WTC11 (cell line): ENCODE measurements around the gene HMGB1. TPM values are rescaled to one million over a fixed set of nuclear protein-coding genes. Genes with fewer than 3 reads are reported as not detected.

Experiments used
- ATAC-seq: fragments of 200-7000 bp; cut with Tn5 transposase; 2 replicates; pipeline ENCODE4 v1.10.0; 2021; ENCODE audit warnings: mild to moderate bottlenecking, moderate library complexity
- CTCF ChIA-PET: fragments of 300-600 bp; sonication (Branson Sonifier 250); formaldehyde crosslinking; loops from one replicate; lab custom pipeline; 2021; ENCODE audit warnings: antibody characterized with exemption; lab: Charles Lee
- POLR2A ChIA-PET: fragments of 350-600 bp; sonication (Branson Sonifier 250); formaldehyde crosslinking; loops from one replicate; lab custom pipeline; 2021; ENCODE audit warnings: antibody characterized with exemption; lab: Charles Lee
- DNase-seq: peaks from one replicate; pipeline ENCODE4 v3.0.0; 2021; ENCODE audit warnings: low spot score
- H3K27ac Mint-ChIP-seq: 2 replicates; pipeline ENCODE4 v1.8.0; 2021; ENCODE audit warnings: mixed read lengths
- H3K27me3 Mint-ChIP-seq: 2 replicates; pipeline ENCODE4 v1.8.0; 2021; ENCODE audit warnings: low read depth, mild to moderate bottlenecking, moderate library complexity, mixed read lengths
- H3K36me3 Mint-ChIP-seq: 2 replicates; pipeline ENCODE4 v1.8.0; 2021; ENCODE audit warnings: mixed read lengths
- H3K4me1 Mint-ChIP-seq: 2 replicates; pipeline ENCODE4 v1.8.0; 2022; ENCODE audit warnings: mixed read lengths
- H3K4me3 Mint-ChIP-seq: 2 replicates; pipeline ENCODE4 v1.8.0; 2021; ENCODE audit warnings: mild to moderate bottlenecking, moderate library complexity, mixed read lengths
- H3K9me3 Mint-ChIP-seq: 2 replicates; pipeline ENCODE4 v1.8.0; 2021; ENCODE audit warnings: mixed read lengths
- E2F5 ChIP-seq: sonication (generic); formaldehyde crosslinking; IDR thresholded peaks from 2 replicates; pipeline ENCODE4 v1.8.1; 2022; ENCODE audit warnings: mild to moderate bottlenecking, moderate library complexity, missing genetic modification reagents
- ESRRA ChIP-seq: sonication (generic); formaldehyde crosslinking; IDR thresholded peaks from 2 replicates; pipeline ENCODE4 v1.8.1; 2022; ENCODE audit warnings: mild to moderate bottlenecking, missing genetic modification reagents, borderline replicate concordance
- ETV6 ChIP-seq: sonication (generic); formaldehyde crosslinking; IDR thresholded peaks from 2 replicates; pipeline ENCODE4 v1.8.1; 2022; ENCODE audit warnings: mild to moderate bottlenecking, missing genetic modification reagents
- FOXK1 ChIP-seq: sonication (generic); formaldehyde crosslinking; IDR thresholded peaks from 2 replicates; pipeline ENCODE4 v1.8.0; 2022; ENCODE audit warnings: mild to moderate bottlenecking, moderate library complexity, missing genetic modification reagents
- HMGA2 ChIP-seq: fragments of 250-450 bp; sonication (Bioruptor Pico); IDR thresholded peaks from 2 replicates; pipeline ENCODE4 v1.4.0; 2021; ENCODE audit warnings: mild to moderate bottlenecking, moderate library complexity
- IRF1 ChIP-seq: sonication (generic); formaldehyde crosslinking; IDR thresholded peaks from 2 replicates; pipeline ENCODE4 v1.8.0; 2023; ENCODE audit warnings: missing genetic modification reagents
- MLX ChIP-seq: sonication (generic); formaldehyde crosslinking; IDR thresholded peaks from 2 replicates; pipeline ENCODE4 v1.8.1; 2023; ENCODE audit warnings: mild to moderate bottlenecking, missing genetic modification reagents, moderate library complexity
- NR2C2 ChIP-seq: sonication (generic); formaldehyde crosslinking; IDR thresholded peaks from 2 replicates; pipeline ENCODE4 v1.8.0; 2022; ENCODE audit warnings: mild to moderate bottlenecking, missing genetic modification reagents
- SMAD4 ChIP-seq: sonication (generic); formaldehyde crosslinking; IDR thresholded peaks from 2 replicates; pipeline ENCODE4 v1.8.0; 2022; ENCODE audit warnings: mild to moderate bottlenecking, missing genetic modification reagents
- ZNF121 ChIP-seq: sonication (generic); formaldehyde crosslinking; IDR thresholded peaks from 2 replicates; pipeline ENCODE4 v1.8.0; 2023; ENCODE audit warnings: missing genetic modification reagents
- ZNF138 ChIP-seq: sonication (generic); formaldehyde crosslinking; conservative IDR thresholded peaks from 2 replicates; pipeline ENCODE4 v1.8.1; 2022; ENCODE audit warnings: mild to moderate bottlenecking, moderate library complexity, missing genetic modification reagents
- ZNF232 ChIP-seq: sonication (generic); formaldehyde crosslinking; IDR thresholded peaks from 2 replicates; pipeline ENCODE4 v1.8.0; 2022; ENCODE audit warnings: mild to moderate bottlenecking, missing genetic modification reagents
- ZNF263 ChIP-seq: sonication (generic); formaldehyde crosslinking; IDR thresholded peaks from 2 replicates; pipeline ENCODE4 v1.8.1; 2022; ENCODE audit warnings: low read depth, mild to moderate bottlenecking, moderate library complexity, missing genetic modification reagents
- ZNF416 ChIP-seq: fragments of 250-450 bp; sonication (Bioruptor Pico); IDR thresholded peaks from 2 replicates; pipeline ENCODE4 v1.9.0; 2021; ENCODE audit warnings: mild to moderate bottlenecking, inconsistent platforms
- ZNF512 ChIP-seq: sonication (generic); formaldehyde crosslinking; IDR thresholded peaks from 2 replicates; pipeline ENCODE4 v1.8.1; 2022; ENCODE audit warnings: missing genetic modification reagents, borderline replicate concordance
- total RNA-seq: library from RNA; stranded (reverse); gene quantifications from 3 replicates; pipeline ENCODE4 v1.2.3, GENCODE V29; 2021
- TF ChIP-seq, protein P1 (sequence below): sonication (generic); formaldehyde crosslinking; conservative IDR thresholded peaks from 2 replicates; pipeline ENCODE4 v1.8.1; 2022; ENCODE audit warnings: mild to moderate bottlenecking, missing genetic modification reagents
- TF ChIP-seq, protein P2 (sequence below): sonication (generic); formaldehyde crosslinking; IDR thresholded peaks from 2 replicates; pipeline ENCODE4 v1.8.1; 2023; ENCODE audit warnings: mild to moderate bottlenecking, moderate library complexity, missing genetic modification reagents
- TF ChIP-seq, protein P3 (sequence below): sonication (generic); formaldehyde crosslinking; IDR thresholded peaks from 2 replicates; pipeline ENCODE4 v1.8.1; 2023; ENCODE audit warnings: mild to moderate bottlenecking, missing genetic modification reagents, moderate library complexity
- TF ChIP-seq, protein P4 (sequence below): sonication (generic); formaldehyde crosslinking; IDR thresholded peaks from 2 replicates; pipeline ENCODE4 v1.8.0; 2022; ENCODE audit warnings: mild to moderate bottlenecking, missing genetic modification reagents
- TF ChIP-seq, protein P5 (sequence below): sonication (generic); formaldehyde crosslinking; IDR thresholded peaks from 2 replicates; pipeline ENCODE4 v1.8.0; 2022; ENCODE audit warnings: mild to moderate bottlenecking, missing genetic modification reagents
- TF ChIP-seq, protein P6 (sequence below): fragments of 250-450 bp; sonication (Bioruptor Pico); IDR thresholded peaks from 2 replicates; pipeline ENCODE4 v1.9.0; 2021; ENCODE audit warnings: mild to moderate bottlenecking

The HMGB1 gene
- total RNA-seq, 1 experiment from 2014 or later: 640 TPM

DNA sequence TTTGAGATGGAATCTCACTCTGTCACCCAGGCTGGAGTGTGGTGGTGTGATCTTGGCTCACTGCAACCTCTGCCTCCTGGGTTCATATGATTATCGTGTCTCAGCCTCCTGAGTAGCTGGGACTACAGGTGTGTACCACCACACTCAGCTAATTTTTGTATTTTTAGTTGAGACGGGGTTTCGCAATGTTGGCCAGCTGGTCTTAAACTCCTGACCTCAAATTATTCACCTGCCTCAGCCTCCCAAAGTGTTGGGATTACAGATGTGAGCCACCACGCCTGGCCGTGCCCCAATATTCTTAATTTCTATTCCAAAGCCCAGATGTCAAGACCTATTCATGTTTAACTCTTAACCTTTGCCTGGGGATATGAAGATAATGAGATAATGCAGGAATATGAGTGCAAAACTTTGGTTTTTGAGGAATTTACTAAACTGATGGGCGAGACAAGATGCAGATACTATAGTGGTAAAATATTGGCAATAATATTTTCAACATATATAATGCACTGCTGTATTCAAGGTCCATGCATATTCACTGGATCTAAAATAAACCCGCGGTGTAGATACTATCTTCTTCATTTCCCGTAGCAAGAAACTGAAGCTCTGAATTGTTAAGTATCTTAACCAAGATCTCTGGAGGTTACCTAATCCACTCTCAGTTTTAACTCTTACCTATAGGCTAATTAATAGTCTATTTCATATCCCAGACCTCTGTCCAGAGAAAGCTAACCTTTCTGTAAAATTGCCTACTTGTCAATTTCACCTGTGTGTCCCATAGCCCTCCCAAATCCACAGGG, 43.7 kb upstream of the HMGB1 start:
- Mint-ChIP-seq H3K27ac (no peak overlapping the region), H3K9me3 (no peaks in the 10 kb centered on the region), H3K27me3 (no peaks in the 10 kb centered on the region), H3K4me1 (peaks cover 3% of the 10 kb centered on the region), H3K36me3 (no peaks in the 10 kb centered on the region)
- DNase-seq (no peak), ATAC-seq (no peak)
- CTCF ChIA-PET: no interaction called here
- POLR2A ChIA-PET: no interaction called here
- TF ChIP-seq ZNF138 (no peak), MLX (CRISPR knock-in tag) (no peak), E2F5 (CRISPR knock-in tag) (no peak), SMAD4 (no peak), ZNF232 (CRISPR knock-in tag) (no peak), IRF1 (CRISPR knock-in tag) (no peak), NR2C2 (CRISPR knock-in tag) (no peak)
- TF ChIP-seq, protein P1, sequence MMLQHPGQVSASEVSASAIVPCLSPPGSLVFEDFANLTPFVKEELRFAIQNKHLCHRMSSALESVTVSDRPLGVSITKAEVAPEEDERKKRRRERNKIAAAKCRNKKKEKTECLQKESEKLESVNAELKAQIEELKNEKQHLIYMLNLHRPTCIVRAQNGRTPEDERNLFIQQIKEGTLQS (CRISPR knock-in tag): no peak
- TF ChIP-seq, protein P2, sequence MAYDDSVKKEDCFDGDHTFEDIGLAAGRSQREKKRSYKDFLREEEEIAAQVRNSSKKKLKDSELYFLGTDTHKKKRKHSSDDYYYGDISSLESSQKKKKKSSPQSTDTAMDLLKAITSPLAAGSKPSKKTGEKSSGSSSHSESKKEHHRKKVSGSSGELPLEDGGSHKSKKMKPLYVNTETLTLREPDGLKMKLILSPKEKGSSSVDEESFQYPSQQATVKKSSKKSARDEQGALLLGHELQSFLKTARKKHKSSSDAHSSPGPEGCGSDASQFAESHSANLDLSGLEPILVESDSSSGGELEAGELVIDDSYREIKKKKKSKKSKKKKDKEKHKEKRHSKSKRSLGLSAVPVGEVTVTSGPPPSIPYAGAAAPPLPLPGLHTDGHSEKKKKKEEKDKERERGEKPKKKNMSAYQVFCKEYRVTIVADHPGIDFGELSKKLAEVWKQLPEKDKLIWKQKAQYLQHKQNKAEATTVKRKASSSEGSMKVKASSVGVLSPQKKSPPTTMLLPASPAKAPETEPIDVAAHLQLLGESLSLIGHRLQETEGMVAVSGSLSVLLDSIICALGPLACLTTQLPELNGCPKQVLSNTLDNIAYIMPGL (CRISPR knock-in tag): no peak
- TF ChIP-seq, protein P3, sequence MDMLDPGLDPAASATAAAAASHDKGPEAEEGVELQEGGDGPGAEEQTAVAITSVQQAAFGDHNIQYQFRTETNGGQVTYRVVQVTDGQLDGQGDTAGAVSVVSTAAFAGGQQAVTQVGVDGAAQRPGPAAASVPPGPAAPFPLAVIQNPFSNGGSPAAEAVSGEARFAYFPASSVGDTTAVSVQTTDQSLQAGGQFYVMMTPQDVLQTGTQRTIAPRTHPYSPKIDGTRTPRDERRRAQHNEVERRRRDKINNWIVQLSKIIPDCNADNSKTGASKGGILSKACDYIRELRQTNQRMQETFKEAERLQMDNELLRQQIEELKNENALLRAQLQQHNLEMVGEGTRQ (CRISPR knock-in tag): no peak
- TF ChIP-seq, all 79 proteins: peak for 0
- no peak overlapping the region for H3K4me3 Mint-ChIP-seq

DNA sequence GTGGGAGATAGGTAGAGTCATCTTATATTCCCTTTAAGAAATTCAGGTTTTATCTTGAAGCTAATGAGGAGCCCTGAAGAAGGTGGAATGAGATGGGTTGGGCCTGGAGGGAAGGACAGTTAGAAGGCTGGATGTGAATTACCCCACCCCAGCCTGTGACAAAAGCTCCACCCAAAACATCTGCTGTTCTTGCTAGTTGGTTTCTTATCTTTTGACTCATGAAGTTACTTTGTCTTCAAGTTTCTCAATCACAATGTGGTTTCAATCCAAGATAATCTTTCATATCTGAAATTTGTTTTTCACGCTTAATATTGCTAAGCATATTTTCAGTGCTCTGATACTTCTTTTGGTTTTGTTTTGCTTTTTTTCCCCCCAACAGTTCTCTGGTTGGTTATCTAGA, 38.3 kb upstream of the HMGB1 start:
- Mint-ChIP-seq H3K4me3 (no peak overlapping the region), H3K27ac (no peak overlapping the region), H3K36me3 (no peaks in the 10 kb centered on the region), H3K27me3 (no peaks in the 10 kb centered on the region), H3K9me3 (no peaks in the 10 kb centered on the region), H3K4me1 (peaks cover 7% of the 10 kb centered on the region)
- DNase-seq (no peak), ATAC-seq (no peak)
- POLR2A ChIA-PET: no interaction called here
- CTCF ChIA-PET: interaction anchor here (1.4 kb wide), 1 partner anchor 77 kb away, joined by 4 read pairs; no protein-coding TSS in a partner anchor
- TF ChIP-seq, protein P4, sequence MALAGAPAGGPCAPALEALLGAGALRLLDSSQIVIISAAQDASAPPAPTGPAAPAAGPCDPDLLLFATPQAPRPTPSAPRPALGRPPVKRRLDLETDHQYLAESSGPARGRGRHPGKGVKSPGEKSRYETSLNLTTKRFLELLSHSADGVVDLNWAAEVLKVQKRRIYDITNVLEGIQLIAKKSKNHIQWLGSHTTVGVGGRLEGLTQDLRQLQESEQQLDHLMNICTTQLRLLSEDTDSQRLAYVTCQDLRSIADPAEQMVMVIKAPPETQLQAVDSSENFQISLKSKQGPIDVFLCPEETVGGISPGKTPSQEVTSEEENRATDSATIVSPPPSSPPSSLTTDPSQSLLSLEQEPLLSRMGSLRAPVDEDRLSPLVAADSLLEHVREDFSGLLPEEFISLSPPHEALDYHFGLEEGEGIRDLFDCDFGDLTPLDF (CRISPR knock-in tag): no peak
- TF ChIP-seq NR2C2 (CRISPR knock-in tag) (no peak), ETV6 (CRISPR knock-in tag) (no peak), HMGA2 (CRISPR knock-in tag) (no peak), ZNF121 (CRISPR knock-in tag) (no peak), ZNF263 (no peak), ZNF512 (CRISPR knock-in tag) (no peak), ZNF416 (CRISPR knock-in tag) (no peak), ESRRA (CRISPR knock-in tag) (no peak), FOXK1 (CRISPR knock-in tag) (no peak)
- TF ChIP-seq, protein P5, sequence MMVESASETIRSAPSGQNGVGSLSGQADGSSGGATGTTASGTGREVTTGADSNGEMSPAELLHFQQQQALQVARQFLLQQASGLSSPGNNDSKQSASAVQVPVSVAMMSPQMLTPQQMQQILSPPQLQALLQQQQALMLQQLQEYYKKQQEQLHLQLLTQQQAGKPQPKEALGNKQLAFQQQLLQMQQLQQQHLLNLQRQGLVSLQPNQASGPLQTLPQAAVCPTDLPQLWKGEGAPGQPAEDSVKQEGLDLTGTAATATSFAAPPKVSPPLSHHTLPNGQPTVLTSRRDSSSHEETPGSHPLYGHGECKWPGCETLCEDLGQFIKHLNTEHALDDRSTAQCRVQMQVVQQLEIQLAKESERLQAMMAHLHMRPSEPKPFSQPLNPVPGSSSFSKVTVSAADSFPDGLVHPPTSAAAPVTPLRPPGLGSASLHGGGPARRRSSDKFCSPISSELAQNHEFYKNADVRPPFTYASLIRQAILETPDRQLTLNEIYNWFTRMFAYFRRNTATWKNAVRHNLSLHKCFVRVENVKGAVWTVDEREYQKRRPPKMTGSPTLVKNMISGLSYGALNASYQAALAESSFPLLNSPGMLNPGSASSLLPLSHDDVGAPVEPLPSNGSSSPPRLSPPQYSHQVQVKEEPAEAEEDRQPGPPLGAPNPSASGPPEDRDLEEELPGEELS (CRISPR knock-in tag): no peak
- TF ChIP-seq, protein P6, sequence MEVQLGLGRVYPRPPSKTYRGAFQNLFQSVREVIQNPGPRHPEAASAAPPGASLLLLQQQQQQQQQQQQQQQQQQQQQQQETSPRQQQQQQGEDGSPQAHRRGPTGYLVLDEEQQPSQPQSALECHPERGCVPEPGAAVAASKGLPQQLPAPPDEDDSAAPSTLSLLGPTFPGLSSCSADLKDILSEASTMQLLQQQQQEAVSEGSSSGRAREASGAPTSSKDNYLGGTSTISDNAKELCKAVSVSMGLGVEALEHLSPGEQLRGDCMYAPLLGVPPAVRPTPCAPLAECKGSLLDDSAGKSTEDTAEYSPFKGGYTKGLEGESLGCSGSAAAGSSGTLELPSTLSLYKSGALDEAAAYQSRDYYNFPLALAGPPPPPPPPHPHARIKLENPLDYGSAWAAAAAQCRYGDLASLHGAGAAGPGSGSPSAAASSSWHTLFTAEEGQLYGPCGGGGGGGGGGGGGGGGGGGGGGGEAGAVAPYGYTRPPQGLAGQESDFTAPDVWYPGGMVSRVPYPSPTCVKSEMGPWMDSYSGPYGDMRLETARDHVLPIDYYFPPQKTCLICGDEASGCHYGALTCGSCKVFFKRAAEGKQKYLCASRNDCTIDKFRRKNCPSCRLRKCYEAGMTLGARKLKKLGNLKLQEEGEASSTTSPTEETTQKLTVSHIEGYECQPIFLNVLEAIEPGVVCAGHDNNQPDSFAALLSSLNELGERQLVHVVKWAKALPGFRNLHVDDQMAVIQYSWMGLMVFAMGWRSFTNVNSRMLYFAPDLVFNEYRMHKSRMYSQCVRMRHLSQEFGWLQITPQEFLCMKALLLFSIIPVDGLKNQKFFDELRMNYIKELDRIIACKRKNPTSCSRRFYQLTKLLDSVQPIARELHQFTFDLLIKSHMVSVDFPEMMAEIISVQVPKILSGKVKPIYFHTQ (CRISPR knock-in tag): no peak
